NCI-H748 (cell line): ENCODE data around the gene POU2F2.

ENCODE experiments used
- DNase-seq: peaks from one replicate; lab custom pipeline; 2025; ENCODE audit not compliant: unreplicated experiment; lab: John Stamatoyannopoulos, UW

Gene POU2F2

DNA sequence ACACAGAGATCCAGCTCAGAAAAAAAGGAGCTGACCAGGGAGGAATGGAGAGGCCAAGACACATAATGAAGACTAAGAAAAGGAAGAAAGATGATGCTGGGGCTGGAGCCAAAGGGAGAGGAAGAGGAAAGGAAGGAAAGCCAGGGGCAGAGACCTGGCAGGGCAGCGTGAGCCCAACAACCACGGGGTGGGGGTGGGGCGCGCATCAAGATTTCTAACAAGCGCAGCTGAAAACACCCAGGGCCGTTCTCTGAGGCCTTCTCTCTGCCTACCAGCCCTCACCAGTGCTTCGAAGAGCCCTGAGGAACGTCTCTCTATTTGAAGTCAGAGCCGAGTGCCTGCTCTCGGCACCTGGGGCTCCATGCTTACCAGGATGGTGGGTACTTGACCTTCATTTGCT, 23.6 kb upstream of the POU2F2 start:
- no peak for DNase-seq

- DNase-seq, result peak; percentile 29
Observed at GRCh38 chr19:42154471-42155323, 22.5 kb upstream of the POU2F2 start.

DNA sequence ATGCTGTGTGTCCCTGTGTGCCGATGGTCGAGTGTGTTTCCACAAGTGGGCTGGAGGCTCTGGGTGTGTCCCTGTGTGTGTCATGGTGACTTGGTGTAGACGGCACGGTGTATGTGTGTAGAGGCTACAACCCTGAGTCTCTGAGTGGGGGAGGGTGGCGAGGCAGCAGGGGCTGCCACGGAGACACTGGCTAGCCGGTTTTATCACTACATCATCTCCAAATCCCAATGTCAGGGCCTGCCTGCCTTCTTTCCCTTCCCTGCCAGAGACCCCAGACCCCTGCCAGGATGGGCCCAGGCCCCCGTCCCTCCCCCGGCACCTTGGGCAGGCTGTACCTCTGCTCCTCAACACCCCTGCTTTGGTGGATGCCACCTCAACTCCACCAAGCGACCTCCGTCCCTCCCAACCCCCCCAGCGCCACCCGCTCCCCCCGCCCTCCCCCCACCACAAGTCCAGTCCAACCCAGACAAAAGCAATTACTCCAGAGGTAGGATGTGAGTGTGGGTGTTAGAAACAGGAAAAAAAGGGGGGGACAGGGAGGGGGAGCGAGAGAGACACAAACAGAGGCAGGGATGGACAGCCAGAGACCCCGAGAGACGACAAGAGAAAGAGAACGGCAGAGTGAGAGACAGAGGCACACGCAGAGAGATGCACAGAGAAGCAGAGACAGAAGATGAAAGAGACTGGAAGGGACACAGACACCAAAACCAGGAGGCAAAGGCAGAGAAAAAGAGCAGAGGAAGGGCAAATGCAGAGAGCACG, 21.6 kb upstream of the POU2F2 start:
- peak; percentile 16 for DNase-seq

DNA sequence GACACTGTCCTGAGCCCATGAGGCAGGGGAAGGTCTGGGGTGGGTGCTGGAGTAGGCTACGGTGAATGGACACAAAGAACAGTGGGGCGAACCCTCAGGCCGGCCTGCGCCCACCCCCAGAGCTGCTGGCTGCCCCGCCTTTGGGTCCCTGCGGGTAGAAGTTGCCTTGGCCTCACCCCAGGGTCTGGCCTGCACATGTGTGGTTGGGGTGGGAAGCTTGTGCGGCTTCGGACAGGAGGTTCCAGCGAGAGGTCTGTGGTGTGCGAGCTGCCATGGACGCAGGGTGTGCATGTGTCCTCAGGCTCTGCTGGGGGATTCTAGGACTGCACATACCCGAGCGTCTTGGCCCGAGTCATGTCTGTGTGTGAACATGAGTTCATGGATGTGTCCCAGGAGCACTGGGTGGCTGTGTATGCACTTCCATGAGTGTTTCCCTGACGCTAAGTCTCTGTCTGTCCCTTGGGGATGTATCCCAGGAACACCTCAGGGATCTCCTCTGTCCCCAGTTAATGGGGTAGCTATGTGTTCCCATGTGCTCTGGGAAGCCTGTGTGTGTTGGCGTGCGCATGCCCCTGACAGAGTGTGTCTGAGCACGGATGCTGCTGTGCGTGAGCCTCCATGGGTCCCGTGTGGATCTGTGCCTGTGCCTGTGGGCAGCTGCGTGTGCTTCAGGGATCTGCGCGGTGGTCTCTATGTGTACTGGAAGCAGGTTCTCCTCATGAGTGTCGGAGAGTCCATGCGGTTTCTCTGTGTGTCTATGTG, 20.8 kb upstream of the POU2F2 start:
- no peak for DNase-seq

DNA sequence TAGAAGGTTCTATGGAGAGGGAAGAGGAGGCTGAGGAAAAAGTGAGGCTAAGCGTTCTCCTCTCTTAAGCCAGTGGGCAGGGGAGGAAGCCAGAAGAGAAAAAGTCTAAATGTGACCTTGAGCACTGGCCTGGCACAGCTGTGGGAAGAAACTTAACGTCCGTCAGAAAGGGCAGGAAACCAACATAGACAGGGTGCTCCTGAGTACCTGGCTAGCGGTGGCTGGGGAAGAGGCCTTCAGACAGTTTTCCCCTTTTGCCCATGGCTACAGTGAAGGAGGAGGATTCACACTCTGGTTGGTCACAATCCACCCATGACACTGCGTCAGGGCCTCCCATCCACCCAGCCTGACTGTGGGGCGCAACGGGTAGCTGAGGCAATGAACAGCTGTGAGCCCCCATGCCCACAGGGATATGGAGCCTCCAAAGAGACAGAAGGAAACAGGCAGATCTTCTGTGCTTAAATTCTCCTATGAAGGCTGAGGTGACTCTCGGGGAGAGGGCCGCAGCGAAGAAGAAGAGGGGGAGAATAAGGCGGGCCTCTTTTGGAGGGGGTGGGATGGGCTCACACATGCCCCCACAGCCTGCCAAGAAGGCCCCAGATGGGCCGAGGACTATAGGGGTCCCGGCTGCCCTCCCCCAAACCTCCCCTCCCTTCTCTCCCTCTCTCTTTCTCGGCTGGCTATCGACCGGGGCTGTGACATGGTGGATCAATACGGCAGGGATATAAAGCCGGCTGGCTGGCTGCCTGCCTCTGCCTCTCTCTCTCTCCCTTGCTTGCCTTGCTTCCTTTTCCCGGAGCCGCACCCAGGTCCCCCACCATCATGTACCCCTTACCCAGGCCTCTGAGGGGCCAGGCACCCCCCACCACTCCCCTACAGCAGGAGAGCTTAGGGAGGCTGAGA, 19.8 kb upstream of the POU2F2 start:
- no peak for DNase-seq

DNA sequence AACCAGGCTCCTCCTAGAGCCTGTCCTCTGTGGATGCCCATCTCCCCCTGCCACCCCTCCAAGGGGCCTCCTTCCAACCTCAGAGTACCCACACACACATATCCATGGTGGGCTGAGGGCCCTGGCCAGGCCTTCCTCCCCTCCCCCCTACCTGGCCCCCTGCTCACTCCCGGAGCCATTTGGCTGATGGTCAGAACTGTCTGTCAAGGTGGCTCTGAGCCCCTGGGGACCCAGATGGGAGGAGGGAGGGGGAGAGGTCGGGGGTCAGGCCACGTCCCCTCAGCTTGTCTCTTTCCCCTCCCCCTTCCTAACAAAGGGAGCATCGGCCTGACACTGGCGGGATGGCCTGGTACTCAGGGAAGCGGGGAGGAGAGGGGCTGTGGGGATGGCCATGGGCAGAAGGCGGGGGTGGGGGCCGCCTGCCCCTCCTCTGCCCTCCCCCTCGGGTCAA, 18.7 kb upstream of the POU2F2 start:
- DNase-seq, result no peak

DNA sequence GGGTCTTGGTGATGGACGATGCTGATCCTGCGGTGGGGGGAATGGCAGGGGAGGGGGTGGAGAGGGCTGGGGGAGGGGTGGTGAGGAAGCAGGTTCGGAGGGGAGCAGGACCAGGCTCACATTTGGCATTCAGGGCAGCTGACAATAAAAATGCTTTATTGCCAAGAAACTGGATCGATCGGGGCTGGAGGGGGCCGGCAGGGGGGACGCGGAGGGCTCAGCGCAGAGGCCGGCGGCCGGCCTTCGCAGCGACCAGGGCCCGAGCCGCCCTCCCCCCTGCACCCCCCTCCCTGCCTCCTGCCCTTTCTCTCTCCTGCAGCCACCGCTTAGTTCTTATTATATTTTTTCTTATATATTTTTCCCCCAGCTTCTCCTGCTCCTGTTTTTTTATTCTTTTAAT, 18.1 kb upstream of the POU2F2 start:
- no peak for DNase-seq

GRCh38 chr19:42149447-42150202, 17.4 kb upstream of the POU2F2 start:
- DNase-seq, result no peak

DNA sequence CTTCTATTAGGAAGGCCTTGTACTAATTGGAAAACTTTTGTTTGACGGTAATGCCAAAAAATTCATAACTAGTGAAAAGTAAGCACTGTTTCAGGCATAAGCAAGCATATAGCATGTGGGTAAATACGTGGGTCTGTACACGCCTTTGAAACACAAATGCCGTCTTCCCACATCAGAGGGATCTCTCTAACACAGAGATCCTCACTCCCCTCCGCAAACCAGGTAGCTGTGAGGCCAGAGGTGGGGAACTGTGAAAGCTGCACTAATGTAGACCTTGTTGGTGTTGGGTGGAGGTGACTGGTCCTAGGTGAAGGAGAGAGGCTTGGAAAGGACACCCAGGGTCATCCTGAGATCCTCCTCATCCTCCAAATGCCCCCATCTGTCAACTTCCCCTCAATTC, 16.0 kb upstream of the POU2F2 start:
- DNase-seq, result no peak

GRCh38 chr19:42143341-42144234, 11.3 kb upstream of the POU2F2 start:
- DNase-seq, result no peak

- no peak for DNase-seq
Observed at GRCh38 chr19:42140125-42140754, 8.0 kb upstream of the POU2F2 start.

GRCh38 chr19:42134535-42135070, 2.4 kb upstream of the POU2F2 start:
- no peak for DNase-seq

- peak; percentile 95 for DNase-seq
Observed at GRCh38 chr19:42132851-42133528, 744 bp upstream of the POU2F2 start.

GRCh38 chr19:42131149-42132029, 857 bp downstream of the POU2F2 start:
- DNase-seq, result no peak

- DNase-seq, result no peak
Observed at GRCh38 chr19:42130254-42130573, 2.0 kb downstream of the POU2F2 start.

DNA sequence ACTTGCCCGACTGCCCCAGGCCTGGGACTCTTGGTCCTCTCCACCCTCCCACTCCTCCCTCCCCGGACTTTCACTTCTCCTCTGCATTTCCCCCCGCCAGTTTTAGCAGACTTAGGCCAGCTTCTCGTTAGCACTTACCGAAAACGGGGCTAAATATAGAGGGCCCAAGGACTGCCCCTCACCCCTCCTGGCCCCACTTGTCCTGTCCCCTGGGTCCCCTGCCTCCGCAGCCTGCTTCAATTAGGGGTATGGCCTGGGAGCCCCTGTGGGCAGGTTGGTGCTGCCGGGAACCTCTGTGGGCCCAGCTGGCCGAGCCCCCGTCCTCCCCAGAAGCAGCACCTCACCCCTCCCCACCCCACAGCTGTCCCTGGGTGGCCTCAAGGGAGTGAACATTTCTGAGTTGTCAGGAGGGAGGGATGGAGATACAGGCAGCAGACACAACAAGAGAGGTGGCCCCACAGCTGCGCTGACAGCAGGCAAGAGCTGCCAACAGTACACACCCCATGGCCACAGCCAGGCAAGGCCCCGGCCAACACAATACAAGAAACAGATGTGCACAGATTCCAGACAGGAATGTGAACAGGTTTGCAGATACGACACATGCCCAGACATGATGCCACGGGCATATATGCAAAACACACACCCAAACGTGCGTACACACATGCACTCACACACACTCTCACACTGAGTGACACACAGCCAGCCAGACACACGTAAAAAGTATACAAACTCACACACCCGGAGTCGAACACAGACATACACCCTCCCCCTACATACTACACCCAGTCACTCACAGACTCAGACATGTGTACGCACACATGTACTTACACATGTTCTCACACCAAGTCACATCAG, 2.6 kb downstream of the POU2F2 start:
- no peak for DNase-seq
